Limb (tissue), 2 donors: Measurements from ENCODE around the gene NOL4L.

Experiments used
- DNase-seq, 2 donors: peaks; one replicate each; pipeline ENCODE4 v3.0.0-alpha.2; 2016; ENCODE audit errors: extremely low spot score in 2 of 2

NOL4L gene

GRCh38 chr20:32484958-32485769 lies 100.0 kb downstream of the NOL4L start:
- peak; percentile 83 to 92 for DNase-seq

GRCh38 chr20:32484225-32484957 lies 100.7 kb downstream of the NOL4L start:
- DNase-seq, result peak; percentile 25 to 86

- DNase-seq, result peak; percentile 77 to 95
Observed at GRCh38 chr20:32483351-32484224, 101.5 kb downstream of the NOL4L start.

- DNase-seq, result peak in 1 of 2 donors; percentile 38
Observed at GRCh38 chr20:32482442-32483261, 102.5 kb downstream of the NOL4L start.

- peak in 1 of 2 donors; percentile 47 for DNase-seq
Observed at GRCh38 chr20:32482143-32482441, 103.0 kb downstream of the NOL4L start.

GRCh38 chr20:32481311-32482142 lies 103.6 kb downstream of the NOL4L start:
- DNase-seq, result no peak

- DNase-seq, result no peak
Observed at GRCh38 chr20:32480371-32481241, 104.5 kb downstream of the NOL4L start.

GRCh38 chr20:32479697-32480171 lies 105.4 kb downstream of the NOL4L start:
- DNase-seq, result no peak

GRCh38 chr20:32479012-32479411 lies 106.1 kb downstream of the NOL4L start:
- DNase-seq, result no peak

- no peak for DNase-seq
Observed at GRCh38 chr20:32478576-32478975, 106.6 kb downstream of the NOL4L start.

GRCh38 chr20:32477594-32478512 lies 107.3 kb downstream of the NOL4L start:
- no peak for DNase-seq

GRCh38 chr20:32476684-32477593 lies 108.2 kb downstream of the NOL4L start:
- no peak for DNase-seq

GRCh38 chr20:32474967-32475811 lies 109.9 kb downstream of the NOL4L start:
- peak; percentile 88 to 92 for DNase-seq

- DNase-seq, result no peak
Observed at GRCh38 chr20:32474717-32474966, 110.5 kb downstream of the NOL4L start.

- DNase-seq, result no peak
Observed at GRCh38 chr20:32474009-32474716, 111.0 kb downstream of the NOL4L start.
